ENCODE results near the gene GNPTG. TPM values are rescaled to one million over a fixed set of nuclear protein-coding genes. Genes with fewer than 3 reads are reported as not detected.

Gene GNPTG
- total RNA-seq, 1 donor from 2014 or later: 34.6 TPM

- intact Hi-C loops (cut with micrococcal nuclease): no loop called here
Observed at GRCh38 chr16:1392826-1393225, 41.1 kb downstream of the GNPTG start.

- intact Hi-C loops (cut with micrococcal nuclease): no loop called here
Observed at GRCh38 chr16:1393613-1394176, 42.0 kb downstream of the GNPTG start.

GRCh38 chr16:1394367-1394951 is 42.7 kb downstream of the GNPTG start:
- intact Hi-C loops (cut with micrococcal nuclease): no loop called here

- intact Hi-C loops (cut with micrococcal nuclease): no loop called here
Observed at GRCh38 chr16:1395444-1396031, 43.8 kb downstream of the GNPTG start.

GRCh38 chr16:1397779-1398178 is 46.0 kb downstream of the GNPTG start:
- intact Hi-C loops (cut with micrococcal nuclease): no loop called here

GRCh38 chr16:1398351-1398750 is 46.6 kb downstream of the GNPTG start:
- intact Hi-C loops (cut with micrococcal nuclease): no loop called here

GRCh38 chr16:1398826-1399581 is 47.3 kb downstream of the GNPTG start:
- intact Hi-C loops (cut with micrococcal nuclease): no loop called here

- intact Hi-C loops (cut with micrococcal nuclease): no loop called here
Observed at GRCh38 chr16:1401061-1401757, 49.5 kb downstream of the GNPTG start.

GRCh38 chr16:1401758-1402154 is 50.0 kb downstream of the GNPTG start:
- intact Hi-C loops (cut with micrococcal nuclease): no loop called here

GRCh38 chr16:1403036-1403435 is 51.3 kb downstream of the GNPTG start:
- intact Hi-C loops (cut with micrococcal nuclease): no loop called here

- intact Hi-C loops (cut with micrococcal nuclease): no loop called here
Observed at GRCh38 chr16:1403733-1404132, 52.0 kb downstream of the GNPTG start.

- intact Hi-C loops (cut with micrococcal nuclease): no loop called here
Observed at GRCh38 chr16:1407753-1408152, 56.0 kb downstream of the GNPTG start.

GRCh38 chr16:1408171-1408837 is 56.6 kb downstream of the GNPTG start:
- intact Hi-C loops (cut with micrococcal nuclease): no loop called here

- intact Hi-C loops (cut with micrococcal nuclease): loop anchor here (5.0 kb wide), 1 partner anchor 61 kb away; the partner anchor contains the start of genes GNPTG and TSR3
Observed at GRCh38 chr16:1412847-1413246, 61.1 kb downstream of the GNPTG start.

Other genes starting within 250 kb of the GNPTG start
- 0.32 and 0.66 TPM in 2 replicates for gene CACNA1H, start 198.8 kb upstream of the GNPTG start, total RNA-seq
- not detected in 2 replicates for gene TPSG1, start 126.7 kb upstream of the GNPTG start, total RNA-seq
- gene TPSB2, start 121.7 kb upstream of the GNPTG start, total RNA-seq: not detected in 2 replicates
- not detected in 2 replicates for gene TPSAB1, start 111.2 kb upstream of the GNPTG start, total RNA-seq
- not detected in 2 replicates for gene TPSD1, start 95.9 kb upstream of the GNPTG start, total RNA-seq
- 210 and 217 TPM in 2 replicates for gene UBE2I, start 42.3 kb upstream of the GNPTG start, total RNA-seq
- 0.18 and 0.66 TPM in 2 replicates for gene BAIAP3, start 18.3 kb upstream of the GNPTG start, total RNA-seq
- gene TSR3, start 53 bp upstream of the GNPTG start, total RNA-seq: 43.3 and 44.4 TPM in 2 replicates
- 31.2 and 31.7 TPM in 2 replicates for gene UNKL, start 62.8 kb downstream of the GNPTG start, total RNA-seq
- 14.8 and 16.4 TPM in 2 replicates for gene UQCC4, start 68.8 kb downstream of the GNPTG start, total RNA-seq
- gene PERCC1, start 79.1 kb downstream of the GNPTG start, total RNA-seq: not detected in 2 replicates
- gene CCDC154, start 92.6 kb downstream of the GNPTG start, total RNA-seq: 1.4 and 2.2 TPM in 2 replicates
- gene CLCN7, start 123.1 kb downstream of the GNPTG start, total RNA-seq: 51.9 and 53.9 TPM in 2 replicates
- not detected in 2 replicates for gene PTX4, start 137.0 kb downstream of the GNPTG start, total RNA-seq
- 61.4 and 61.9 TPM in 2 replicates for gene TELO2, start 141.4 kb downstream of the GNPTG start, total RNA-seq
- 39.4 and 40.3 TPM in 2 replicates for gene TMEM204, start 181.7 kb downstream of the GNPTG start, total RNA-seq

All from T-helper 2 cell treated with Interferon-gamma antibody and Interleukin-4, amounts not matched to agents 100 ng/mL and 5 ng/mL, for 36 hours (primary cell).